Mesendoderm (in vitro differentiated cells): Measurements from ENCODE around the gene AKAP13. TPM values are rescaled to one million over a fixed set of nuclear protein-coding genes. Genes with fewer than 3 reads are reported as not detected.

Experiments
- DNase-seq: peaks from one replicate; pipeline ENCODE4 v3.0.0; 2013
- H2AK5ac ChIP-seq: 2 replicates; pipeline ENCODE4 v1.6.1; 2013; ENCODE audit warnings: low read length, inconsistent platforms
- H2BK120ac ChIP-seq: 2 replicates; pipeline ENCODE4 v1.6.1; 2013; ENCODE audit warnings: low read depth, mild to moderate bottlenecking, low read length, moderate library complexity, mixed read lengths
- H2BK15ac ChIP-seq: replicated peaks from 2 replicates; pipeline ENCODE4 v1.6.1; 2013; ENCODE audit warnings: low read depth, mild to moderate bottlenecking, moderate library complexity
- H2BK5ac ChIP-seq: 2 replicates; pipeline ENCODE4 v1.6.1; 2013; ENCODE audit warnings: low read length, inconsistent platforms
- H3K18ac ChIP-seq: 2 replicates; pipeline ENCODE4 v1.6.1; 2013; ENCODE audit warnings: mild to moderate bottlenecking, low read length, mixed read lengths
- H3K23ac ChIP-seq: one replicate; pipeline ENCODE4 v1.6.1; 2013; ENCODE audit warnings: low read length
- H3K27ac ChIP-seq: 2 replicates; pipeline ENCODE4 v1.5.1; 2013; ENCODE audit warnings: low read depth, mild to moderate bottlenecking, inconsistent platforms, low read length, moderate library complexity
- H3K27me3 ChIP-seq: 2 replicates; pipeline ENCODE4 v1.6.1; 2013; ENCODE audit warnings: low read length, control low read depth, mild to moderate bottlenecking, inconsistent platforms; ENCODE audit not compliant: insufficient read depth, poor library complexity
- H3K36me3 ChIP-seq: 2 replicates; pipeline ENCODE4 v1.6.1; 2013; ENCODE audit warnings: low read length, inconsistent platforms; ENCODE audit not compliant: control insufficient read depth, insufficient read depth
- H3K4ac ChIP-seq: one replicate; pipeline ENCODE4 v1.6.1; 2013; ENCODE audit warnings: low read depth, mild to moderate bottlenecking, low read length, moderate library complexity
- H3K4me1 ChIP-seq: 2 replicates; pipeline ENCODE4 v1.6.1; 2013; ENCODE audit warnings: low read depth, low read length, inconsistent platforms; ENCODE audit not compliant: control insufficient read depth
- H3K4me2 ChIP-seq: 2 replicates; pipeline ENCODE4 v1.6.1; 2013; ENCODE audit warnings: low read length
- H3K4me3 ChIP-seq: 2 replicates; pipeline ENCODE4 v1.5.1; 2013; ENCODE audit warnings: mild to moderate bottlenecking, low read length
- H3K56ac ChIP-seq: one replicate; pipeline ENCODE4 v1.6.1; 2013; ENCODE audit warnings: low read length
- H3K79me1 ChIP-seq: 2 replicates; pipeline ENCODE4 v1.6.1; 2013; ENCODE audit warnings: low read length, inconsistent platforms
- H3K79me2 ChIP-seq: 2 replicates; pipeline ENCODE4 v1.6.1; 2013; ENCODE audit warnings: mild to moderate bottlenecking, low read length; ENCODE audit not compliant: control insufficient read depth, insufficient read depth
- H3K9ac ChIP-seq: 2 replicates; pipeline ENCODE4 v1.6.1; 2013; ENCODE audit warnings: low read length, inconsistent platforms
- H4K5ac ChIP-seq: one replicate; pipeline ENCODE4 v1.6.1; 2013; ENCODE audit warnings: low read length
- H4K8ac ChIP-seq: one replicate; pipeline ENCODE4 v1.6.1; 2013; ENCODE audit warnings: low read depth, mild to moderate bottlenecking, control low read depth, low read length, moderate library complexity
- WGBS: extraction: QIAGEN DNeasy Blood & Tissue Kit; methylation state at CpG from one replicate; pipeline ENCODE4 v1.1.7; 2013; ENCODE audit warnings: low lambda C conversion rate, missing lambda C conversion rate; ENCODE audit not compliant: insufficient coverage; ENCODE audit errors: extremely low coverage; 5-methylcytosine and 5-hydroxymethylcytosine counted together
- polyA plus RNA-seq, 2 experiments: library from polyadenylated mRNA; stranded (reverse); fragments of 200-250 nt; gene quantifications; one replicate each; pipeline ENCODE4 v1.2.3, GENCODE V29; 2013

Gene AKAP13
- 23.0 TPM for polyA plus RNA-seq (2013, experiment 1 of 2)
- polyA plus RNA-seq (2013, experiment 2 of 2), result 24.9 TPM

GRCh38 chr15:85380217-85380811, at the start of gene AKAP13:
TSS of gene AKAP13 (plus strand) at chr15:85380603. CDS start at chr15:85485721, 105,118 bp downstream.
- H3K4me3 ChIP-seq, result peak within 1 kb of the TSS; percentile 73
- H3K56ac ChIP-seq, result peak within 1 kb of the TSS; percentile 91
- H3K9ac ChIP-seq, result peak within 1 kb of the TSS; percentile 84
- peak within 1 kb of the TSS; percentile 91 for H3K18ac ChIP-seq
- peaks cover 38% of the 10 kb centered on the region for H3K79me2 ChIP-seq
- H4K5ac ChIP-seq, result no peak within 1 kb of the TSS
- H3K4me2 ChIP-seq, result peak within 1 kb of the TSS; percentile 38
- H2BK120ac ChIP-seq, result no peak within 1 kb of the TSS
- H2BK5ac ChIP-seq, result peak within 1 kb of the TSS; percentile 56
- H3K4me1 ChIP-seq, result peaks cover 16% of the 10 kb centered on the region
- peak; percentile 100 for DNase-seq
- H4K8ac ChIP-seq, result peak within 1 kb of the TSS; percentile 79
- whole genome bisulfite sequencing, result no CpG with 5 or more reads among the region's 54 CpGs
- no peak within 1 kb of the TSS for H2BK15ac ChIP-seq
- H3K27ac ChIP-seq, result peak within 1 kb of the TSS; percentile 98
- peak within 1 kb of the TSS; percentile 58 for H3K4ac ChIP-seq
- H3K36me3 ChIP-seq, result no peaks in the 10 kb centered on the region
- H3K23ac ChIP-seq, result peak within 1 kb of the TSS; percentile 25
- H3K79me1 ChIP-seq, result peaks cover 6% of the 10 kb centered on the region
- H3K27me3 ChIP-seq, result no peaks in the 10 kb centered on the region
- H2AK5ac ChIP-seq, result no peak within 1 kb of the TSS

- H3K27ac ChIP-seq, result no peak overlapping the region
- no CpG with 5 or more reads among the region's 14 CpGs for WGBS
Observed at GRCh38 chr15:85330901-85331588, 49.4 kb upstream of the AKAP13 start.

GRCh38 chr15:85331655-85332285, 48.6 kb upstream of the AKAP13 start:
- Histone ChIP-seq H4K5ac (no peak overlapping the region), H3K18ac (peak overlapping the region; percentile 43), H3K56ac (peak overlapping the region; percentile 57), H3K79me2 (no peaks in the 10 kb centered on the region), H3K4me3 (no peak overlapping the region), H2BK120ac (peak overlapping the region; percentile 13), H2AK5ac (no peak overlapping the region), H3K27ac (no peak overlapping the region), H3K23ac (no peak overlapping the region), H3K4me2 (no peak overlapping the region), H3K4ac (no peak overlapping the region), H3K9ac (no peak overlapping the region), H2BK5ac (no peak overlapping the region), H3K79me1 (no peaks in the 10 kb centered on the region), H4K8ac (no peak overlapping the region), H3K36me3 (no peaks in the 10 kb centered on the region), H3K4me1 (peaks cover 7% of the 10 kb centered on the region), H3K27me3 (no peaks in the 10 kb centered on the region), H2BK15ac (peak overlapping the region; percentile 27)
- no peak for DNase-seq
- WGBS, result no CpG with 5 or more reads among the region's 8 CpGs

More at GRCh38 chr15:85330901-85331588, 49.4 kb upstream of the AKAP13 start:
- peaks cover 7% of the 10 kb centered on the region for H3K4me1 ChIP-seq
- H4K8ac ChIP-seq, result no peak overlapping the region
- no peak overlapping the region for H2AK5ac ChIP-seq
- H3K79me2 ChIP-seq, result no peaks in the 10 kb centered on the region
- peak overlapping the region; percentile 26 for H2BK5ac ChIP-seq
- H3K18ac ChIP-seq, result peak overlapping the region; percentile 43
- no peak overlapping the region for H3K23ac ChIP-seq
- no peak overlapping the region for H3K4ac ChIP-seq
- H3K4me2 ChIP-seq, result no peak overlapping the region
- H2BK15ac ChIP-seq, result peak overlapping the region; percentile 27
- no peak overlapping the region for H4K5ac ChIP-seq
- DNase-seq, result peak; percentile 97
- peak overlapping the region; percentile 13 for H2BK120ac ChIP-seq
- no peaks in the 10 kb centered on the region for H3K27me3 ChIP-seq
- H3K36me3 ChIP-seq, result no peaks in the 10 kb centered on the region
- H3K79me1 ChIP-seq, result no peaks in the 10 kb centered on the region
- peak overlapping the region; percentile 28 for H3K9ac ChIP-seq
- H3K56ac ChIP-seq, result peak overlapping the region; percentile 66
- no peak overlapping the region for H3K4me3 ChIP-seq

- no peak overlapping the region for H2BK15ac ChIP-seq
- no peak overlapping the region for H3K27ac ChIP-seq
- no peak overlapping the region for H3K4me2 ChIP-seq
- no peaks in the 10 kb centered on the region for H3K27me3 ChIP-seq
- no CpG with 5 or more reads among the region's 6 CpGs for WGBS
- no peak overlapping the region for H4K8ac ChIP-seq
- H3K23ac ChIP-seq, result no peak overlapping the region
- no peak overlapping the region for H2BK120ac ChIP-seq
- no peak overlapping the region for H2AK5ac ChIP-seq
- H2BK5ac ChIP-seq, result no peak overlapping the region
- DNase-seq, result no peak
- H3K4me1 ChIP-seq, result peaks cover 8% of the 10 kb centered on the region
- no peaks in the 10 kb centered on the region for H3K79me2 ChIP-seq
- H3K4ac ChIP-seq, result peak overlapping the region; percentile 27
- H3K18ac ChIP-seq, result no peak overlapping the region
- H3K4me3 ChIP-seq, result no peak overlapping the region
- no peak overlapping the region for H3K56ac ChIP-seq
- no peaks in the 10 kb centered on the region for H3K79me1 ChIP-seq
- no peak overlapping the region for H3K9ac ChIP-seq
- no peaks in the 10 kb centered on the region for H3K36me3 ChIP-seq
- H4K5ac ChIP-seq, result no peak overlapping the region
Observed at GRCh38 chr15:85333132-85333831, 47.1 kb upstream of the AKAP13 start.

GRCh38 chr15:85334241-85334640, 46.2 kb upstream of the AKAP13 start:
- Histone ChIP-seq H2BK15ac (no peak overlapping the region), H3K79me2 (no peaks in the 10 kb centered on the region), H3K56ac (no peak overlapping the region), H3K23ac (no peak overlapping the region), H2BK120ac (no peak overlapping the region), H2BK5ac (no peak overlapping the region), H3K4me3 (no peak overlapping the region), H3K36me3 (no peaks in the 10 kb centered on the region), H2AK5ac (no peak overlapping the region), H3K27ac (no peak overlapping the region), H3K79me1 (no peaks in the 10 kb centered on the region), H3K27me3 (no peaks in the 10 kb centered on the region), H3K18ac (no peak overlapping the region), H3K9ac (no peak overlapping the region), H3K4me1 (peaks cover 8% of the 10 kb centered on the region), H3K4me2 (no peak overlapping the region), H4K5ac (no peak overlapping the region), H3K4ac (no peak overlapping the region), H4K8ac (no peak overlapping the region)
- WGBS, result no CpG with 5 or more reads among the region's 6 CpGs
- DNase-seq, result no peak
